IMR-90 (cell line): Measurements from ENCODE around the gene LIPE. TPM values are rescaled to one million over a fixed set of nuclear protein-coding genes. Genes with fewer than 3 reads are reported as not detected.

Source experiments
- ATAC-seq: fragments of 200-7000 bp; cut with Tn5 transposase; 2 replicates; pipeline ENCODE4 v1.9.1; 2020; ENCODE audit warnings: low read depth, mild to moderate bottlenecking, moderate library complexity
- BruUV-seq: library from RNA; stranded (reverse); fragments of 400-500 nt; replicated peaks from 2 replicates; lab custom pipeline; 2021; lab: Mats Ljungman, UMichigan
- CTCF ChIA-PET: fragments of 300-600 bp; formaldehyde crosslinking; extraction: SDS; loops from one replicate; lab custom pipeline; 2021; ENCODE audit warnings: antibody characterized with exemption; lab: Yijun Ruan, JAX
- POLR2A ChIA-PET: fragments of 300-600 bp; sonication (Branson Sonifier 250); formaldehyde crosslinking; loops from one replicate; lab custom pipeline; 2022; ENCODE audit warnings: antibody characterized with exemption; ENCODE audit not compliant: unreplicated experiment; lab: Charles Lee
- DNase-seq: peaks from one replicate; pipeline ENCODE4 v3.0.0; 2013
- H2AFZ ChIP-seq: replicated peaks from 2 replicates; pipeline ENCODE3; 2013; ENCODE audit warnings: low read length, mild to moderate bottlenecking; ENCODE audit not compliant: poor library complexity
- H2AK5ac ChIP-seq: 2 replicates; pipeline ENCODE4 v1.6.1; 2013; ENCODE audit warnings: low read depth, low read length, inconsistent platforms
- H2AK9ac ChIP-seq: replicated peaks from 2 replicates; pipeline ENCODE3; 2013; ENCODE audit warnings: mild to moderate bottlenecking, low read depth, low read length, moderate library complexity; ENCODE audit not compliant: poor library complexity
- H2BK120ac ChIP-seq: 2 replicates; pipeline ENCODE4 v1.6.1; 2013; ENCODE audit warnings: low read depth, low read length, inconsistent platforms
- H2BK15ac ChIP-seq: 3 replicates; pipeline ENCODE4 v1.6.1; 2013; ENCODE audit warnings: low read depth, low read length, inconsistent platforms
- H2BK20ac ChIP-seq: 2 replicates; pipeline ENCODE4 v1.6.1; 2013; ENCODE audit warnings: low read depth, mild to moderate bottlenecking, inconsistent platforms, low read length, moderate library complexity
- H2BK5ac ChIP-seq: 2 replicates; pipeline ENCODE4 v1.6.1; 2013; ENCODE audit warnings: mild to moderate bottlenecking, low read depth, low read length, inconsistent platforms; ENCODE audit not compliant: poor library complexity, severe bottlenecking
- H3K14ac ChIP-seq: replicated peaks from 2 replicates; pipeline ENCODE4 v1.6.1; 2013; ENCODE audit warnings: low read depth, low read length, inconsistent platforms
- H3K18ac ChIP-seq: 2 replicates; pipeline ENCODE4 v1.6.1; 2013; ENCODE audit warnings: low read depth, low read length, control low read depth
- H3K23ac ChIP-seq: 2 replicates; pipeline ENCODE4 v1.6.1; 2013; ENCODE audit warnings: low read depth, low read length, inconsistent platforms
- H3K27ac ChIP-seq: 2 replicates; pipeline ENCODE4 v1.5.1; 2013; ENCODE audit warnings: mild to moderate bottlenecking, control low read depth, low read length; ENCODE audit not compliant: insufficient read depth
- H3K27me3 ChIP-seq: 2 replicates; pipeline ENCODE4 v1.6.1; 2013; ENCODE audit warnings: low read length; ENCODE audit not compliant: control insufficient read depth, insufficient read depth
- H3K36me3 ChIP-seq: 2 replicates; pipeline ENCODE4 v1.6.1; 2013; ENCODE audit warnings: low read length, mixed read lengths; ENCODE audit not compliant: control insufficient read depth, insufficient read depth
- H3K4ac ChIP-seq: 2 replicates; pipeline ENCODE4 v1.6.1; 2013; ENCODE audit warnings: low read depth, low read length, inconsistent platforms
- H3K4me1 ChIP-seq: 2 replicates; pipeline ENCODE4 v1.6.1; 2013; ENCODE audit warnings: low read length, mixed read lengths; ENCODE audit not compliant: control insufficient read depth, insufficient read depth
- H3K4me2 ChIP-seq: 2 replicates; pipeline ENCODE4 v1.6.1; 2013; ENCODE audit warnings: low read depth, mild to moderate bottlenecking, control low read depth, low read length, moderate library complexity
- H3K4me3 ChIP-seq: 2 replicates; pipeline ENCODE4 v1.5.1; 2013; ENCODE audit warnings: low read depth, mild to moderate bottlenecking, control low read depth, low read length, moderate library complexity; ENCODE audit not compliant: insufficient read depth
- H3K56ac ChIP-seq: 2 replicates; pipeline ENCODE4 v1.6.1; 2013; ENCODE audit warnings: low read length, inconsistent platforms; ENCODE audit not compliant: insufficient read depth; ENCODE audit errors: extremely low read depth
- H3K79me1 ChIP-seq, 2 experiments: 2 replicates each; pipeline ENCODE4 v1.6.1; 2013; ENCODE audit warnings: low read length in 2 of 2, inconsistent platforms in 1 of 2, low read depth in 1 of 2
- H3K9ac ChIP-seq: 2 replicates; pipeline ENCODE4 v1.6.1; 2013; ENCODE audit warnings: low read depth, low read length, control low read depth
- H3K9me1 ChIP-seq: 2 replicates; pipeline ENCODE4 v1.6.1; 2013; ENCODE audit warnings: low read length, inconsistent platforms; ENCODE audit not compliant: insufficient read depth
- H3K9me3 ChIP-seq: 2 replicates; pipeline ENCODE4 v1.6.1; 2013; ENCODE audit warnings: low read length; ENCODE audit not compliant: control insufficient read depth, insufficient read depth
- H4K20me1 ChIP-seq: 2 replicates; pipeline ENCODE4 v1.6.1; 2013; ENCODE audit warnings: low read length, inconsistent platforms; ENCODE audit not compliant: insufficient read depth
- H4K5ac ChIP-seq: 2 replicates; pipeline ENCODE4 v1.6.1; 2013; ENCODE audit warnings: mild to moderate bottlenecking, low read depth, low read length, control low read depth
- H4K8ac ChIP-seq, 2 experiments: 2 replicates each; pipeline ENCODE4 v1.6.1; 2013; ENCODE audit warnings: low read depth in 2 of 2, low read length in 2 of 2, control low read depth in 1 of 2, inconsistent platforms in 1 of 2
- H4K91ac ChIP-seq: 2 replicates; pipeline ENCODE4 v1.6.1; 2013; ENCODE audit warnings: low read depth, low read length, inconsistent platforms; ENCODE audit not compliant: insufficient read depth
- CEBPB ChIP-seq: IDR thresholded peaks from 2 replicates; pipeline ENCODE4 v1.6.1; 2012; ENCODE audit warnings: low read depth, low read length, improper control_type of control experiment
- MAFK ChIP-seq: IDR thresholded peaks from 2 replicates; pipeline ENCODE4 v1.6.1; 2012; ENCODE audit warnings: low read depth, low read length, improper control_type of control experiment
- POLR2A ChIP-seq: IDR thresholded peaks from 2 replicates; pipeline ENCODE4 v1.6.1; 2012; ENCODE audit warnings: mild to moderate bottlenecking, low read depth, low read length
- RAD21 ChIP-seq: IDR thresholded peaks from 2 replicates; pipeline ENCODE4 v1.6.1; 2012; ENCODE audit warnings: low read length, improper control_type of control experiment
- WGBS, 2 experiments: methylation state at CpG; one replicate each; pipeline versions ENCODE4 v1.1.5 to v1.1.7; 2013; ENCODE audit warnings: missing lambda C conversion rate in 2 of 2; ENCODE audit not compliant: insufficient read length in 1 of 2; ENCODE audit errors: extremely low coverage in 2 of 2; 5-methylcytosine and 5-hydroxymethylcytosine counted together
- dilution Hi-C: fragments of 300-500 bp; cut with HindIII; formaldehyde crosslinking; loops from one replicate; pipeline ENCODE4 v1.14.3; 2018; ENCODE audit warnings: low sequenced_read_pairs; ENCODE audit not compliant: unreplicated experiment
- in situ Hi-C: fragments of 300-500 bp; cut with MboI; formaldehyde crosslinking; loops from 3 replicates; pipeline ENCODE4 v1.14.3; 2019; ENCODE audit warnings: low sequenced_read_pairs, inconsistent platforms, mixed read lengths
- intact Hi-C: fragments of 100-400 bp; cut with micrococcal nuclease; formaldehyde crosslinking; loops from 2 replicates; pipeline ENCODE4 v1.10.0; 2022
- polyA plus RNA-seq, 3 experiments: library from polyadenylated mRNA; depleted of rRNA; stranded (reverse); fragments of >200 nt; gene quantifications; 2 replicates each; pipeline ENCODE4 v1.2.3, GENCODE V29; 2012; ENCODE audit warnings: low replicate concordance in 1 of 3
- total RNA-seq: library from RNA; depleted of rRNA; stranded (reverse); fragments of >200 nt; gene quantifications from 2 replicates; pipeline ENCODE4 v1.2.3, GENCODE V29; 2012
- TF ChIP-seq, protein P1 (sequence below): fragments of 150-350 bp; IDR thresholded peaks from 2 replicates; pipeline ENCODE4 v1.6.1; 2017; ENCODE audit warnings: mild to moderate bottlenecking, antibody characterized with exemption, low read length, low read depth

The LIPE gene
- total and polyA plus RNA-seq, 2 of the 4 experiments (the other 2 are of a cell fraction) = 1.1 to 5.4 TPM

DNA sequence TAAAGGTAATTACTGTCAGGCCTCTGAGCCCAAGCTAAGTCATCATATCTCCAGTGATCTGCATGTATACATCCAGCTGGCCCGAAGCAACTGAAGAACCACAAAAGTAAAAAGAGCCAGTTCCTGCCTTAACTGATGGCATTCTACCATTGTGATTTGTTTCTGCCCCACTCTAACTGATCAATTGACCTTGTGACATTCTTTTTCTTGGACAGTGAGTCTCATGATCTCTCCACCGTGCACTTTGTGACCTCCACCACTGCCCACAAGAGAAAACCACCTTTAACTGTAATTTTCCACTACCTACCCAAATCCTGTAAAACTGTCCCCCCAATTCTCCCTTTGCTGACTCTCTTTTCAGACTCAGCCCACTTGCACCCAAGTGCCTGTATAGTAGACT is 32.7 kb upstream of the LIPE start:
- CTCF ChIA-PET = interaction anchor here (0.6 to 1.0 kb wide), 3 partner anchors 10 to 122 kb away, joined by 3 read pairs; no protein-coding TSS in a partner anchor

More for the DNA sequence above, 32.7 kb upstream of the LIPE start:
- Histone ChIP-seq H2BK20ac (no peak overlapping the region), H3K4me2 (no peak overlapping the region), H3K9me1 (no peaks in the 10 kb centered on the region), H2AK5ac (no peak overlapping the region), H4K91ac (no peak overlapping the region), H3K56ac (no peak overlapping the region; the same call in 1 of the 2 replicates), H4K5ac (no peak overlapping the region), H3K4me1 (no peaks in the 10 kb centered on the region), H3K9me3 (no peaks in the 10 kb centered on the region), H3K14ac (no peak overlapping the region), H3K79me1 (no peaks in the 10 kb centered on the region), H3K27me3 (peaks cover 11% of the 10 kb centered on the region), H2AK9ac (no peak overlapping the region), H3K4ac (no peak overlapping the region), H3K36me3 (no peaks in the 10 kb centered on the region), H3K18ac (no peak overlapping the region), H3K4me3 (no peak overlapping the region), H2BK120ac (no peak overlapping the region), H2AFZ (no peak overlapping the region), H4K20me1 (no peaks in the 10 kb centered on the region), H2BK15ac (no peak overlapping the region), H3K9ac (no peak overlapping the region), H2BK5ac (no peak overlapping the region), H3K27ac (no peak overlapping the region), H4K8ac (no peak overlapping the region), H3K23ac (no peak overlapping the region)
- intact Hi-C loops (no loop called here), in situ Hi-C loops (no loop called here), dilution Hi-C loops (no loop called here)
- ATAC-seq (no peak), DNase-seq (no peak)
- TF ChIP-seq, protein P1, sequence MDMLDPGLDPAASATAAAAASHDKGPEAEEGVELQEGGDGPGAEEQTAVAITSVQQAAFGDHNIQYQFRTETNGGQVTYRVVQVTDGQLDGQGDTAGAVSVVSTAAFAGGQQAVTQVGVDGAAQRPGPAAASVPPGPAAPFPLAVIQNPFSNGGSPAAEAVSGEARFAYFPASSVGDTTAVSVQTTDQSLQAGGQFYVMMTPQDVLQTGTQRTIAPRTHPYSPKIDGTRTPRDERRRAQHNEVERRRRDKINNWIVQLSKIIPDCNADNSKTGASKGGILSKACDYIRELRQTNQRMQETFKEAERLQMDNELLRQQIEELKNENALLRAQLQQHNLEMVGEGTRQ = no peak
- no peak for TF ChIP-seq CEBPB
- no peak for TF ChIP-seq MAFK
- no peak for TF ChIP-seq POLR2A
- no peak for TF ChIP-seq RAD21
- 86% methylated on average over 1 of the region's 2 CpGs; no CpG with 5 or more reads in 1 of the 2 experiments for WGBS, 2 experiments
- POLR2A ChIA-PET = no interaction called here
- no TSS peak for BruUV-seq
